GM23338 (cell line): ENCODE results near the gene ELMOD3. TPM values are rescaled to one million over a fixed set of nuclear protein-coding genes. Genes with fewer than 3 reads are reported as not detected.

Experiments used
- ATAC-seq: fragments of 200-7000 bp; cut with Tn5 transposase; 3 replicates; pipeline ENCODE4 v1.9.1; 2020
- DNase-seq: peaks from one replicate; pipeline ENCODE4 v3.0.0-alpha.2; 2015; ENCODE audit warnings: low spot score
- H2AFZ ChIP-seq: fragments of 200-600 bp; sonication (generic); 2 replicates; pipeline ENCODE4 v1.8.0; 2016; ENCODE audit warnings: antibody characterized with exemption, mild to moderate bottlenecking, moderate library complexity
- H3F3A ChIP-seq: fragments of 200-600 bp; sonication (generic); replicated peaks from 2 replicates; pipeline ENCODE4 v1.8.0; 2017; ENCODE audit warnings: antibody characterized with exemption, mixed run types, low read depth
- H3K27ac ChIP-seq: fragments of 200-600 bp; sonication (generic); 2 replicates; pipeline ENCODE4 v1.6.1; 2016; ENCODE audit warnings: low read depth
- H3K27me3 ChIP-seq: fragments of 200-600 bp; sonication (generic); 2 replicates; pipeline ENCODE4 v1.8.0; 2016; ENCODE audit warnings: mild to moderate bottlenecking, mixed run types, moderate library complexity; ENCODE audit not compliant: insufficient read depth
- H3K36me3 ChIP-seq: fragments of 200-600 bp; sonication (generic); 2 replicates; pipeline ENCODE4 v1.8.0; 2016; ENCODE audit warnings: mild to moderate bottlenecking; ENCODE audit not compliant: insufficient read depth
- H3K4me1 ChIP-seq: fragments of 200-600 bp; sonication (generic); 2 replicates; pipeline ENCODE4 v1.8.0; 2016; ENCODE audit warnings: mild to moderate bottlenecking, moderate library complexity; ENCODE audit not compliant: insufficient read depth
- H3K4me2 ChIP-seq: fragments of 200-600 bp; sonication (generic); 2 replicates; pipeline ENCODE4 v1.7.1; 2017; ENCODE audit warnings: mixed run types
- H3K4me3 ChIP-seq: fragments of 200-600 bp; sonication (generic); 2 replicates; pipeline ENCODE4 v1.6.1; 2016; ENCODE audit warnings: mixed run types
- H3K79me2 ChIP-seq: fragments of 200-600 bp; sonication (generic); replicated peaks from 2 replicates; pipeline ENCODE4 v1.8.0; 2017; ENCODE audit warnings: mild to moderate bottlenecking; ENCODE audit not compliant: insufficient read depth
- H3K9me2 ChIP-seq: fragments of 200-600 bp; sonication (generic); 2 replicates; pipeline ENCODE4 v1.8.0; 2017; ENCODE audit not compliant: insufficient read depth
- H4K20me1 ChIP-seq: fragments of 200-600 bp; sonication (generic); replicated peaks from 2 replicates; pipeline ENCODE4 v1.8.0; 2017; ENCODE audit warnings: mild to moderate bottlenecking; ENCODE audit not compliant: insufficient read depth
- H3K27ac Mint-ChIP-seq: 2 replicates; pipeline ENCODE4 v1.8.0; 2020; ENCODE audit warnings: inconsistent platforms, mild to moderate bottlenecking, moderate library complexity, mixed read lengths
- H3K27me3 Mint-ChIP-seq: 3 replicates; pipeline ENCODE4 v1.8.0; 2022; ENCODE audit warnings: low read depth, mild to moderate bottlenecking, moderate library complexity, mixed read lengths, inconsistent platforms; ENCODE audit not compliant: insufficient read depth, poor library complexity
- H3K36me3 Mint-ChIP-seq: 3 replicates; pipeline ENCODE4 v1.8.0; 2021; ENCODE audit warnings: low read depth, mild to moderate bottlenecking, inconsistent platforms, moderate library complexity, mixed read lengths
- H3K4me1 Mint-ChIP-seq: 3 replicates; pipeline ENCODE4 v1.8.0; 2020; ENCODE audit warnings: mild to moderate bottlenecking, inconsistent platforms, mixed read lengths
- H3K4me3 Mint-ChIP-seq: 3 replicates; pipeline ENCODE4 v1.8.0; 2021; ENCODE audit warnings: moderate library complexity, mild to moderate bottlenecking, inconsistent platforms, mixed read lengths
- H3K9me3 Mint-ChIP-seq: 3 replicates; pipeline ENCODE4 v1.8.0; 2020; ENCODE audit warnings: moderate library complexity, mild to moderate bottlenecking, inconsistent platforms, mixed read lengths
- EZH2 ChIP-seq: fragments of 200-600 bp; sonication (generic); IDR thresholded peaks from one replicate; pipeline ENCODE4 v1.8.0; 2017; ENCODE audit warnings: antibody characterized with exemption, mild to moderate bottlenecking, low read depth; ENCODE audit not compliant: unreplicated experiment
- JUNB ChIP-seq: IDR thresholded peaks from one replicate; pipeline ENCODE4 v1.6.1; 2016; ENCODE audit warnings: antibody characterized with exemption; ENCODE audit not compliant: unreplicated experiment
- ZNF331 ChIP-seq: fragments of 250-450 bp; sonication (Bioruptor Pico); IDR thresholded peaks from 2 replicates; pipeline ENCODE4 v1.5.0; 2020; ENCODE audit warnings: low read depth, mild to moderate bottlenecking, moderate library complexity
- polyA plus RNA-seq: library from polyadenylated mRNA; unstranded; fragments of >200 nt; fragmentation: Nextera tagmentation; extraction: Ambion mirVana; gene quantifications from 2 replicates; pipeline ENCODE4 v1.2.1, GENCODE V29; 2016
- total RNA-seq: library from RNA; depleted of rRNA; stranded (reverse); fragments of >200 nt; shearing (Covaris generic); gene quantifications from 2 replicates; pipeline ENCODE4 v1.2.3, GENCODE V29; 2014
- TF ChIP-seq, protein P1 (sequence below): IDR thresholded peaks from one replicate; pipeline ENCODE4 v1.6.1; 2018; ENCODE audit warnings: antibody characterized with exemption; ENCODE audit not compliant: unreplicated experiment

The ELMOD3 gene
- total and polyA plus RNA-seq, 2 experiments from 2014 or later = 8.6 to 8.9 TPM

DNA sequence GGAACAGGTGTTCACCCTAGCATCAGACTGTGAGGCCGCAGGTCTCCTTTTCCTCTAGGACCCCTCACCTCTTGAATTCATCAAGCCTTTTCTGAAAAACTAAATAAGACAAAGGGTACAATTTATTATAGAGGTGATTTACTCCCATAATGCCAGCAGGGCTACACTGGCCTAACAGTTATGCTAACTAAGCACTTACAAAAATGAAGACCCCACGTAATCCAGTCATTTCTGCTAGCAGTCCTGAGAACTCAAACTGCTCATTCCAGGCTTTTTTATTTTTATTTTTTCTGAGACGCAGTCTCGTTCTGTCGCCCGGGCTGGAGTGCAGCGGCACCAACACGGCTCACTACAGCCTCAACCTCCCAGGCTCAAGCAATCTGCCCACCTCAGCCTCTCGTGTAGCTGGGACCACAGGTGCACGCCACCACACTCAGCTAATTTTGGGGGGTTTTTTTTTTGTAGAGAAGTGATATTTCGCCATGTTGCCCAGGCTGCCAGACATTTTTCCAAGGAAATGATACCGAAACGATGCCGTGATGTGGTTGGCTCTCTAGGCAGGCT is 41.4 kb downstream of the ELMOD3 start:
- Mint-ChIP-seq H3K4me3 (no peak overlapping the region), H3K27ac (no peak overlapping the region)
- DNase-seq = no peak

DNA sequence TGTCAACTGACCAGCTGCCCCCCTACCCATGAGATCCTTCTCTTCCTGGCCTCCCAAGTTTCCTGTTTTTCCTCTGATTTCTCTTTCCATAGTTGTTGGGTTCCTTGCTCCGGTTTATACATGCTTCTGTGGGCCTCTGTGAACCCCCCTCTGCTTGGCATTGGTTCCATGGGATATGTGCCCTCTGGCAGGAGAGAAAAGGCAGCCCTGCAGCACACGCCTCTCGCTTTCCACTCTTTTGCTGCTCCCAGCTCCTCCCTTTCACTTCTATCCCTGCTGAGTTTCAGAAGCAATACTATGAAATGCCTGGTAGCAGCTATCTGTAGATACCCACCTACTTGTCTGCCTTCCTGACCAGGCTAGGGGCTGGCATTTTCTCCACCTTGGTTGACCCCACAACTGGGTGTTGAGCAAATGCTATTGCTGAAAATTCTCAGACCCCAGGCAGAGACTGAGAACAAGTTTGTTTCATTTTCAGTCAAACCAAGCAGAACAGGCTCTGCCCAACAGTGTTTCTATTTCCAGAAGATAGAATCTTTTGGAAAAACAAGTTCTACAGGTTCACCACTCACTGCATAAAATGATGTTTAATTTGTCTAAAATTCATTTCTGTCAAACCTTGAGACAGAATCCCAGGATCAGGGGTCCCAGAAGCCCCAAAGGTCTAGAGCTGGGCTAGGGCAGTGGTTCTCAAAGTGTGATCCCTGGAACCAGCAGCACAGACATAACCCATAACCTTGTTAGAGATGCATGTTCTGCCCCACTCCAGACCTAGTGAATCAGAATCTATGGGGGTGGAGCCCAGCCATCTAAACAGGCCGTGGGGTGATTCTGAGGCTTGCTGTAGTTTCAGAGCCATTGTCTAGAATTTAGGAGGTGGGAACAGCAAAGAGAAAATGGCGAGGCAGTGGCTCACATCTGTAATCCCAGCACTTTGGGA is 42.2 kb downstream of the ELMOD3 start:
- no peak overlapping the region for H2AFZ ChIP-seq
- Mint-ChIP-seq H3K27me3 (peaks cover 5% of the 10 kb centered on the region), H3K36me3 (peaks cover 11% of the 10 kb centered on the region; the same call in 1 of the 3 replicates), H3K4me1 (peaks cover 12% of the 10 kb centered on the region), H3K4me3 (no peak overlapping the region), H3K9me3 (no peaks in the 10 kb centered on the region), H3K27ac (no peak overlapping the region)
- H3K9me2 ChIP-seq = no peaks in the 10 kb centered on the region
- no peaks in the 10 kb centered on the region; the same call in 1 of the 2 replicates for H3K36me3 ChIP-seq
- H3K79me2 ChIP-seq = no peaks in the 10 kb centered on the region
- no peaks in the 10 kb centered on the region for H3K4me1 ChIP-seq
- DNase-seq = no peak
- TF ChIP-seq, protein P1, sequence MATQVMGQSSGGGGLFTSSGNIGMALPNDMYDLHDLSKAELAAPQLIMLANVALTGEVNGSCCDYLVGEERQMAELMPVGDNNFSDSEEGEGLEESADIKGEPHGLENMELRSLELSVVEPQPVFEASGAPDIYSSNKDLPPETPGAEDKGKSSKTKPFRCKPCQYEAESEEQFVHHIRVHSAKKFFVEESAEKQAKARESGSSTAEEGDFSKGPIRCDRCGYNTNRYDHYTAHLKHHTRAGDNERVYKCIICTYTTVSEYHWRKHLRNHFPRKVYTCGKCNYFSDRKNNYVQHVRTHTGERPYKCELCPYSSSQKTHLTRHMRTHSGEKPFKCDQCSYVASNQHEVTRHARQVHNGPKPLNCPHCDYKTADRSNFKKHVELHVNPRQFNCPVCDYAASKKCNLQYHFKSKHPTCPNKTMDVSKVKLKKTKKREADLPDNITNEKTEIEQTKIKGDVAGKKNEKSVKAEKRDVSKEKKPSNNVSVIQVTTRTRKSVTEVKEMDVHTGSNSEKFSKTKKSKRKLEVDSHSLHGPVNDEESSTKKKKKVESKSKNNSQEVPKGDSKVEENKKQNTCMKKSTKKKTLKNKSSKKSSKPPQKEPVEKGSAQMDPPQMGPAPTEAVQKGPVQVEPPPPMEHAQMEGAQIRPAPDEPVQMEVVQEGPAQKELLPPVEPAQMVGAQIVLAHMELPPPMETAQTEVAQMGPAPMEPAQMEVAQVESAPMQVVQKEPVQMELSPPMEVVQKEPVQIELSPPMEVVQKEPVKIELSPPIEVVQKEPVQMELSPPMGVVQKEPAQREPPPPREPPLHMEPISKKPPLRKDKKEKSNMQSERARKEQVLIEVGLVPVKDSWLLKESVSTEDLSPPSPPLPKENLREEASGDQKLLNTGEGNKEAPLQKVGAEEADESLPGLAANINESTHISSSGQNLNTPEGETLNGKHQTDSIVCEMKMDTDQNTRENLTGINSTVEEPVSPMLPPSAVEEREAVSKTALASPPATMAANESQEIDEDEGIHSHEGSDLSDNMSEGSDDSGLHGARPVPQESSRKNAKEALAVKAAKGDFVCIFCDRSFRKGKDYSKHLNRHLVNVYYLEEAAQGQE = no peak
- H3K27me3 ChIP-seq = no peaks in the 10 kb centered on the region
- H3K27ac ChIP-seq = no peak overlapping the region
- H3K4me3 ChIP-seq = no peak overlapping the region
- no peak overlapping the region for H3K4me2 ChIP-seq
- ATAC-seq = no peak
- H3F3A ChIP-seq = 0 out of 2 replicates have a peak, but pooled peaks cover 4% of the 10 kb centered on the region
- H4K20me1 ChIP-seq = no peaks in the 10 kb centered on the region

More for the DNA sequence above, 41.4 kb downstream of the ELMOD3 start:
- Histone ChIP-seq H3K27ac (0 out of 2 replicates have a peak overlapping the region, but pooled peaks have one; percentile 45), H3K4me1 (peaks cover 3% of the 10 kb centered on the region; the same call in 1 of the 2 replicates), H3K9me2 (no peaks in the 10 kb centered on the region), H3K36me3 (no peaks in the 10 kb centered on the region; the same call in 1 of the 2 replicates), H3K79me2 (no peaks in the 10 kb centered on the region), H4K20me1 (no peaks in the 10 kb centered on the region), H2AFZ (no peak overlapping the region), H3K4me3 (no peak overlapping the region), H3F3A (0 out of 2 replicates have a peak, but pooled peaks cover 7% of the 10 kb centered on the region), H3K27me3 (no peaks in the 10 kb centered on the region), H3K4me2 (no peak overlapping the region)
- Mint-ChIP-seq H3K36me3 (peaks cover 11% of the 10 kb centered on the region; the same call in 2 of the 3 replicates), H3K9me3 (no peaks in the 10 kb centered on the region), H3K4me1 (peaks cover 19% of the 10 kb centered on the region), H3K27me3 (peaks cover 5% of the 10 kb centered on the region)
- no peak for ATAC-seq
- TF ChIP-seq ZNF331 (CRISPR knock-in tag) (no peak), JUNB (no peak), EZH2 (no peak)
